K562 (cell line): ENCODE data around the gene CNTN3. TPM values are rescaled to one million over a fixed set of nuclear protein-coding genes. Genes with fewer than 3 reads are reported as not detected.

Experiments used
- ATAC-seq: fragments of 200-7000 bp; cut with Tn5 transposase; 3 replicates; pipeline ENCODE4 v1.9.1; 2020; ENCODE audit warnings: moderate library complexity
- BruUV-seq: library from RNA; stranded (reverse); fragments of 400-500 nt; replicated peaks from 2 replicates; lab custom pipeline; 2021; lab: Mats Ljungman, UMichigan
- CTCF ChIA-PET: fragments of 300-600 bp; formaldehyde crosslinking; extraction: SDS; loops from one replicate; lab custom pipeline; 2021; ENCODE audit warnings: low intra/inter-chr PET ratio; lab: Yijun Ruan, JAX
- POLR2A ChIA-PET: fragments of 300-600, 350-650 bp; sonication (Branson Sonifier 250); formaldehyde crosslinking; extraction: SDS; loops from one replicate; lab custom pipeline; 2021; ENCODE audit warnings: antibody characterized with exemption, inconsistent platforms; lab: Yijun Ruan, JAX
- DNase-seq, 4 experiments: peaks; one replicate each; pipeline versions ENCODE4 v3.0.0 to v3.0.0-alpha.2; 2011 to 2018; ENCODE audit warnings: low spot score in 3 of 4, mixed read lengths in 3 of 4; ENCODE audit errors: extremely low read depth in 1 of 4
- FAIRE-seq: peaks from 2 replicates; lab custom pipeline; 2011; peaks lifted over from hg19 to GRCh38; lab: Jason Lieb, UNC
- H2AFZ ChIP-seq: 2 replicates; pipeline ENCODE4 v1.6.0; 2011; ENCODE audit warnings: low read depth, low read length, control low read depth, inconsistent platforms
- H3K27ac ChIP-seq: fragments of 200-600 bp; 3 replicates; pipeline ENCODE4 v1.8.0; 2011; ENCODE audit warnings: low read depth, mild to moderate bottlenecking, control low read depth, inconsistent platforms, low read length, moderate library complexity, mixed read lengths; ENCODE audit errors: extremely low read depth
- H3K27me3 ChIP-seq, 2 experiments: fragments of 300-600 bp in 1 of 2; 2 replicates in 1 of 2; 3 replicates in 1 of 2; pipeline versions ENCODE4 v1.6.0 to v1.8.0; 2011; ENCODE audit warnings: inconsistent platforms in 2 of 2, low read length in 2 of 2, mild to moderate bottlenecking in 1 of 2, mixed read lengths in 1 of 2, moderate library complexity in 1 of 2; ENCODE audit not compliant: control insufficient read depth in 2 of 2, insufficient read depth in 2 of 2
- H3K36me3 ChIP-seq: fragments of 300-600 bp; 3 replicates; pipeline ENCODE4 v1.8.0; 2011; ENCODE audit warnings: mild to moderate bottlenecking, low read length, inconsistent platforms; ENCODE audit not compliant: control insufficient read depth, insufficient read depth
- H3K4me1 ChIP-seq, 2 experiments: fragments of 200-600 bp in 1 of 2; replicated peaks in 1 of 2; 2 replicates in 1 of 2; 3 replicates in 1 of 2; pipeline versions ENCODE4 v1.5.1 to v1.8.0; 2011; ENCODE audit warnings: inconsistent platforms in 2 of 2, low read length in 2 of 2, mild to moderate bottlenecking in 1 of 2, mixed read lengths in 1 of 2, moderate library complexity in 1 of 2; ENCODE audit not compliant: control insufficient read depth in 2 of 2, insufficient read depth in 2 of 2
- H3K4me2 ChIP-seq: 2 replicates; pipeline ENCODE4 v1.6.1; 2011; ENCODE audit warnings: low read length, control low read depth, inconsistent platforms, mixed read lengths; ENCODE audit not compliant: insufficient read depth
- H3K4me3 ChIP-seq: fragments of 200-600 bp; sonication (generic), shearing (Covaris generic); 2 replicates; pipeline ENCODE4 v1.5.1; 2016; ENCODE audit warnings: control low read depth, inconsistent platforms
- H3K79me2 ChIP-seq: fragments of 200-600 bp; 3 replicates; pipeline ENCODE4 v1.8.0; 2011; ENCODE audit warnings: low read length, inconsistent platforms; ENCODE audit not compliant: control insufficient read depth, insufficient read depth
- H3K9ac ChIP-seq, 2 experiments: 2 replicates each; pipeline versions ENCODE4 v1.6.0 to v1.6.1; 2011; ENCODE audit warnings: low read depth in 2 of 2, low read length in 2 of 2, control low read depth in 1 of 2, inconsistent platforms in 1 of 2, mild to moderate bottlenecking in 1 of 2, mixed read lengths in 1 of 2; ENCODE audit not compliant: insufficient read depth in 1 of 2
- H3K9me1 ChIP-seq: one replicate; pipeline ENCODE4 v1.6.0; 2011; ENCODE audit warnings: inconsistent platforms, mild to moderate bottlenecking, low read length, moderate library complexity; ENCODE audit not compliant: control insufficient read depth, insufficient read depth
- H3K9me3 ChIP-seq: replicated peaks from 2 replicates; pipeline ENCODE4 v1.5.1; 2011; ENCODE audit warnings: low read depth, low read length, inconsistent platforms; ENCODE audit not compliant: control insufficient read depth, insufficient read depth
- H4K20me1 ChIP-seq: replicated peaks from 2 replicates; pipeline ENCODE4 v1.6.1; 2011; ENCODE audit warnings: low read length, inconsistent platforms, mixed read lengths; ENCODE audit not compliant: control insufficient read depth, insufficient read depth
- NR1H2 ChIP-seq: sonication (generic); formaldehyde crosslinking; IDR thresholded peaks from 2 replicates; pipeline ENCODE4 v1.4.0; 2020; ENCODE audit warnings: mild to moderate bottlenecking, missing genetic modification reagents
- WGBS: fragments of 100-300 bp; shearing (Covaris generic); methylation state at CpG from one replicate; pipeline ENCODE4 v1.1.6; 2016; ENCODE audit warnings: low coverage, mixed read lengths; ENCODE audit not compliant: insufficient coverage; ENCODE audit errors: missing lambda C conversion rate; 5-methylcytosine and 5-hydroxymethylcytosine counted together
- in situ Hi-C: fragments of 300-500 bp; cut with MboI; formaldehyde crosslinking; loops from 4 replicates; pipeline ENCODE4 v1.15.0; 2018; ENCODE audit warnings: inconsistent platforms, mixed read lengths
- intact Hi-C: fragments of 100-400 bp; cut with micrococcal nuclease; formaldehyde crosslinking; loops from 2 replicates; pipeline ENCODE4 v1.14.2; 2022
- polyA plus RNA-seq, 8 experiments: library from polyadenylated mRNA; depleted of rRNA in 4 of 8; stranded (reverse) in 5 of 8; unstranded in 3 of 8; fragments of >200 nt; fragmentation: Nextera tagmentation in 2 of 8; fragmentation: Illumina TruSeq in 1 of 8; extraction: Ambion mirVana in 2 of 8; extraction: Trizol in 1 of 8; gene quantifications; 2 replicates each; pipeline versions ENCODE4 v1.2.1 to v1.2.3, GENCODE V29; 2011 to 2014; ENCODE audit warnings: inconsistent platforms in 1 of 8, missing spikeins in 1 of 8
- total RNA-seq, 7 experiments: library from RNA; depleted of rRNA in 6 of 7; stranded (reverse); fragments of >200 nt in 6 of 7; fragmentation: Illumina TruSeq in 2 of 7; extraction: Trizol in 2 of 7; gene quantifications; 2 replicates each; pipeline versions ENCODE4 v1.2.1 to v1.2.3, GENCODE V29; 2011 to 2021; ENCODE audit warnings: low replicate concordance in 1 of 7

The CNTN3 gene
- total and polyA plus RNA-seq, 9 of the 15 experiments (the other 6 are each of a cell fraction or from before 2014, with no cell fraction given): 0.01 to 0.07 (median 0.03) TPM; not detected in 3

DNA sequence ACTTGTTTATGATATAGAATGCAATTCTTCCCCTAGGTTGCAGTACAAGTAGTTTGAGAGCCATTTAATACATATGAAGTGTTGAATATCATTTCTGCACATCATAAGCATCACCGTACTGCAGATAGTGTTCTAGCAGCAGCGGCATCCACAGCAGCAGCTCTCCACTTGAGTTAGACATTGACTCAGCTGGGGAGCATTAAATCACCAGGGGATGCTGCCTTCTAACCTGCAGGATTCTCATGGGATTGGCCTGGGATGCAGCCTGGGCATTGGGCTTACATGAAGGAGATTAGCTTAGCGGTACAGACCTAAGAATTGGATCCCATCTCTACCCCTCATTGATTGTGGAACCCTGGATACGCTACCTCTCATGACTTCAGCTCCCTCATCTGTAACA, 43.3 kb downstream of the CNTN3 start:
- ChIA-PET CTCF (no interaction called here), POLR2A (no interaction called here)
- H3K4me1 ChIP-seq: no peaks in the 10 kb centered on the region
- WGBS: 10% methylated on average over 4 of the region's 4 CpGs
- no peak overlapping the region for H2AFZ ChIP-seq
- BruUV-seq: no TSS peak
- no peaks in the 10 kb centered on the region for H3K9me1 ChIP-seq
- H3K4me2 ChIP-seq: no peak overlapping the region
- no peak overlapping the region for H3K27ac ChIP-seq
- H3K36me3 ChIP-seq: no peaks in the 10 kb centered on the region
- no peaks in the 10 kb centered on the region for H3K9me3 ChIP-seq
- no peak for DNase-seq
- H3K79me2 ChIP-seq: no peaks in the 10 kb centered on the region
- intact Hi-C loops: no loop called here
- FAIRE-seq: no peak
- no peak overlapping the region for H3K9ac ChIP-seq
- no peaks in the 10 kb centered on the region for H3K27me3 ChIP-seq
- no peak overlapping the region for H3K4me3 ChIP-seq
- in situ Hi-C loops: no loop called here
- no peaks in the 10 kb centered on the region for H4K20me1 ChIP-seq
- no peak for ATAC-seq
- no peak for TF ChIP-seq NR1H2 (CRISPR knock-in tag)
